H9 (cell line): ENCODE measurements around the gene GFI1. TPM values are rescaled to one million over a fixed set of nuclear protein-coding genes. Genes with fewer than 3 reads are reported as not detected.

Experiments
- DNase-seq: peaks from one replicate; pipeline ENCODE4 v3.0.0-alpha.2; 2017
- H2AFZ ChIP-seq: one replicate; pipeline ENCODE4 v1.6.1; 2013; ENCODE audit warnings: mild to moderate bottlenecking, low read length, control low read depth, moderate library complexity
- H2AK5ac ChIP-seq: 2 replicates; pipeline ENCODE4 v1.6.1; 2013; ENCODE audit warnings: low read length, control low read depth, mixed read lengths; ENCODE audit not compliant: insufficient read length
- H2BK120ac ChIP-seq: one replicate; pipeline ENCODE4 v1.6.1; 2013; ENCODE audit warnings: low read depth, mild to moderate bottlenecking, low read length, control low read depth, inconsistent platforms; ENCODE audit not compliant: poor library complexity, severe bottlenecking
- H2BK12ac ChIP-seq: 2 replicates; pipeline ENCODE4 v1.6.1; 2013; ENCODE audit warnings: low read length, control low read depth, mixed read lengths, low read depth; ENCODE audit not compliant: insufficient read length
- H2BK15ac ChIP-seq: 2 replicates; pipeline ENCODE4 v1.6.1; 2013; ENCODE audit warnings: low read depth, low read length, control low read depth
- H2BK20ac ChIP-seq: one replicate; pipeline ENCODE4 v1.6.1; 2013; ENCODE audit warnings: low read depth, mild to moderate bottlenecking, low read length, control low read depth, inconsistent platforms; ENCODE audit not compliant: poor library complexity, severe bottlenecking
- H2BK5ac ChIP-seq: 2 replicates; pipeline ENCODE4 v1.6.1; 2013; ENCODE audit warnings: low read length, control low read depth, mixed read lengths; ENCODE audit not compliant: insufficient read length
- H3K14ac ChIP-seq: 2 replicates; pipeline ENCODE4 v1.6.1; 2013; ENCODE audit warnings: low read length, control low read depth; ENCODE audit not compliant: insufficient read depth
- H3K18ac ChIP-seq: 2 replicates; pipeline ENCODE4 v1.6.1; 2013; ENCODE audit warnings: low read depth, mild to moderate bottlenecking, mixed read lengths, low read length, control low read depth; ENCODE audit not compliant: insufficient read length
- H3K23ac ChIP-seq: 2 replicates; pipeline ENCODE4 v1.6.1; 2013; ENCODE audit warnings: low read length, control low read depth, mixed read lengths, low read depth; ENCODE audit not compliant: insufficient read length
- H3K23me2 ChIP-seq: 2 replicates; pipeline ENCODE4 v1.6.1; 2013; ENCODE audit warnings: low read depth, mild to moderate bottlenecking, mixed read lengths, low read length, control low read depth; ENCODE audit not compliant: insufficient read length, poor library complexity, severe bottlenecking
- H3K27ac ChIP-seq: 2 replicates; pipeline ENCODE4 v1.5.1; 2013; ENCODE audit warnings: low read length, control low read depth, mixed read lengths, low read depth; ENCODE audit not compliant: insufficient read length
- H3K27me3 ChIP-seq: 2 replicates; pipeline ENCODE4 v1.6.1; 2013; ENCODE audit warnings: low read length, control low read depth, inconsistent platforms; ENCODE audit not compliant: insufficient read depth
- H3K4ac ChIP-seq: 2 replicates; pipeline ENCODE4 v1.6.1; 2013; ENCODE audit warnings: low read depth, mild to moderate bottlenecking, control low read depth, inconsistent platforms, low read length, moderate library complexity
- H3K4me1 ChIP-seq: 2 replicates; pipeline ENCODE4 v1.6.1; 2013; ENCODE audit warnings: low read length, control low read depth, inconsistent platforms; ENCODE audit not compliant: insufficient read depth
- H3K4me2 ChIP-seq: 2 replicates; pipeline ENCODE4 v1.6.1; 2013; ENCODE audit warnings: low read length, control low read depth, mixed read lengths; ENCODE audit not compliant: insufficient read length, insufficient read depth
- H3K56ac ChIP-seq: 2 replicates; pipeline ENCODE4 v1.6.1; 2013; ENCODE audit warnings: low read depth, mild to moderate bottlenecking, mixed read lengths, low read length, control low read depth; ENCODE audit not compliant: insufficient read length
- H3K79me1 ChIP-seq: 2 replicates; pipeline ENCODE4 v1.6.1; 2013; ENCODE audit warnings: low read depth, mild to moderate bottlenecking, moderate library complexity, low read length, control low read depth, inconsistent platforms; ENCODE audit not compliant: insufficient read depth, poor library complexity, severe bottlenecking
- H3K79me2 ChIP-seq: 2 replicates; pipeline ENCODE4 v1.6.1; 2013; ENCODE audit warnings: low read length, control low read depth, inconsistent platforms; ENCODE audit not compliant: insufficient read depth
- H3K9ac ChIP-seq: 2 replicates; pipeline ENCODE4 v1.6.1; 2013; ENCODE audit warnings: low read length, control low read depth, mixed read lengths; ENCODE audit not compliant: insufficient read length; ENCODE audit errors: extremely low read depth
- H3K9me3 ChIP-seq: one replicate; pipeline ENCODE4 v1.6.1; 2013; ENCODE audit warnings: low read depth, low read length, inconsistent platforms; ENCODE audit not compliant: control insufficient read depth
- H3T11ph ChIP-seq: one replicate; pipeline ENCODE4 v1.6.1; 2013; ENCODE audit warnings: mild to moderate bottlenecking, low read length, control low read depth, inconsistent platforms
- H4K20me1 ChIP-seq: one replicate; pipeline ENCODE4 v1.6.1; 2013; ENCODE audit not compliant: control insufficient read depth, insufficient read length, insufficient read depth
- H4K5ac ChIP-seq: 2 replicates; pipeline ENCODE4 v1.6.1; 2013; ENCODE audit warnings: low read depth, mild to moderate bottlenecking, mixed read lengths, low read length, control low read depth; ENCODE audit not compliant: insufficient read length
- H4K8ac ChIP-seq: replicated peaks from 2 replicates; pipeline ENCODE4 v1.6.1; 2013; ENCODE audit warnings: low read length, control low read depth, mixed read lengths, low read depth; ENCODE audit not compliant: insufficient read length
- H4K91ac ChIP-seq: 2 replicates; pipeline ENCODE4 v1.6.1; 2013; ENCODE audit warnings: low read depth, mild to moderate bottlenecking, moderate library complexity, mixed read lengths, low read length, control low read depth; ENCODE audit not compliant: insufficient read length
- H3K27ac Mint-ChIP-seq, 3 experiments: 2 replicates in 2 of 3; 3 replicates in 1 of 3; pipeline ENCODE4 v1.8.0; 2020 to 2021; ENCODE audit warnings: mixed read lengths in 3 of 3, mild to moderate bottlenecking in 1 of 3, moderate library complexity in 1 of 3
- H3K27me3 Mint-ChIP-seq: 2 replicates; pipeline ENCODE4 v1.8.0; 2021; ENCODE audit warnings: low read depth, mild to moderate bottlenecking, moderate library complexity, mixed read lengths
- H3K36me3 Mint-ChIP-seq, 3 experiments: 2 replicates in 2 of 3; 3 replicates in 1 of 3; pipeline ENCODE4 v1.8.0; 2020 to 2021; ENCODE audit warnings: low read depth in 3 of 3, mixed read lengths in 3 of 3; ENCODE audit not compliant: insufficient read depth in 1 of 3
- H3K4me1 Mint-ChIP-seq, 2 experiments: 2 replicates each; pipeline ENCODE4 v1.8.0; 2020; ENCODE audit warnings: mixed read lengths in 2 of 2
- H3K4me3 Mint-ChIP-seq, 2 experiments: 2 replicates in 1 of 2; 3 replicates in 1 of 2; pipeline ENCODE4 v1.8.0; 2020 to 2021; ENCODE audit warnings: mild to moderate bottlenecking in 2 of 2, mixed read lengths in 2 of 2, moderate library complexity in 1 of 2
- H3K9me3 Mint-ChIP-seq, 2 experiments: 2 replicates in 1 of 2; 3 replicates in 1 of 2; pipeline ENCODE4 v1.8.0; 2020; ENCODE audit warnings: mild to moderate bottlenecking in 2 of 2, mixed read lengths in 2 of 2, moderate library complexity in 1 of 2
- WGBS: extraction: QIAGEN DNeasy Blood & Tissue Kit; methylation state at CpG from one replicate; pipeline ENCODE4 v1.1.7; 2013; ENCODE audit warnings: missing lambda C conversion rate, low lambda C conversion rate, mixed read lengths; ENCODE audit not compliant: insufficient read length; ENCODE audit errors: extremely low coverage; 5-methylcytosine and 5-hydroxymethylcytosine counted together
- total RNA-seq: library from RNA; stranded (reverse); gene quantifications from 2 replicates; pipeline ENCODE4 v1.2.1, GENCODE V29; 2021
- TF ChIP-seq, protein P1 (sequence below): fragments of 200-600 bp; sonication (generic); conservative IDR thresholded peaks from 3 replicates; pipeline ENCODE4 v1.8.0; 2021; ENCODE audit warnings: antibody characterized with exemption, mild to moderate bottlenecking

GFI1 gene
- total RNA-seq, 1 experiment from 2014 or later: 0.11 TPM

DNA sequence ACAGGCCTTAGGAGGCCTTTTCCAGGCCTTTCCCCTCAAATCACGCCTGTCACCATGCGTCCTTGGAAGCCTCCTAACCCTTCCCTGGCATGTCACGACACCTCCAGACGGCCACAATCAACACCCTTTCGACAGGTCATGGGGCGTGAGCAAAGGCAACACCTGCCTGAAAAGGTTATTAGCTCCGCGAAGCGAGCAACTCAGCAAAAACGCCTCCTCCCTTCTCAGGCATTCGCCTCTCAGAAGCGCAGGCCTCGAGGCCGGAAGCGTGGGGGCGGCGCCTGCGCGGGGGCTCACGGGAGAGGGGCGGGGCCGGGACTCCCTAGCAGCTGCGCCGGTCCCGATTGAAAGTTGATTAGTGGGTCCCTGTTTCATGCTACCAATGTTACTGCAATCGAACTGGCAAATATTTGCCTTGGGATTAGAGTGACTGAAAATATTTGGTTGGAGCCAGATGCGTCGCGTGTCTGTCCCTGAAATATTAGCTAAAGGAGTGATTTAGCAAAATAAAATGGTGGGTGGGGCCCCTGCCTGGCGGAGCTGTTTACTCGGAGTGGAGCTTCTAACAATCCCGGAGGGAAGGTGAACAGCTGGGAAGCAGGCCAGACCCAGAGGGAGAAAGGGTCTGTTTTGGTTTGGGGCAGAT is 44.9 kb downstream of the GFI1 start:
- H2AK5ac ChIP-seq: no peak overlapping the region
- no peak overlapping the region for H2BK20ac ChIP-seq
- H2BK12ac ChIP-seq: no peak overlapping the region
- peak overlapping the region; percentile 85 for H4K5ac ChIP-seq
- peak overlapping the region; percentile 59 for H3K14ac ChIP-seq
- H2BK5ac ChIP-seq: no peak overlapping the region
- no peaks in the 10 kb centered on the region for H3K79me1 ChIP-seq
- no peak overlapping the region for H3K9ac ChIP-seq
- H4K8ac ChIP-seq: no peak overlapping the region
- H3K4me2 ChIP-seq: peak overlapping the region; percentile 18
- H3K27ac Mint-ChIP-seq: peak overlapping the region in 2 of 3 experiments; percentile 57 to 91; a peak in 3 of 7 replicates
- H2BK120ac ChIP-seq: no peak overlapping the region
- H3K23ac ChIP-seq: no peak overlapping the region
- H3K27ac ChIP-seq: peak overlapping the region; percentile 11
- H3K27me3 Mint-ChIP-seq: no peaks in the 10 kb centered on the region; the same call in 1 of the 2 replicates
- no peaks in the 10 kb centered on the region for H3K4me1 ChIP-seq
- TF ChIP-seq, protein P1, sequence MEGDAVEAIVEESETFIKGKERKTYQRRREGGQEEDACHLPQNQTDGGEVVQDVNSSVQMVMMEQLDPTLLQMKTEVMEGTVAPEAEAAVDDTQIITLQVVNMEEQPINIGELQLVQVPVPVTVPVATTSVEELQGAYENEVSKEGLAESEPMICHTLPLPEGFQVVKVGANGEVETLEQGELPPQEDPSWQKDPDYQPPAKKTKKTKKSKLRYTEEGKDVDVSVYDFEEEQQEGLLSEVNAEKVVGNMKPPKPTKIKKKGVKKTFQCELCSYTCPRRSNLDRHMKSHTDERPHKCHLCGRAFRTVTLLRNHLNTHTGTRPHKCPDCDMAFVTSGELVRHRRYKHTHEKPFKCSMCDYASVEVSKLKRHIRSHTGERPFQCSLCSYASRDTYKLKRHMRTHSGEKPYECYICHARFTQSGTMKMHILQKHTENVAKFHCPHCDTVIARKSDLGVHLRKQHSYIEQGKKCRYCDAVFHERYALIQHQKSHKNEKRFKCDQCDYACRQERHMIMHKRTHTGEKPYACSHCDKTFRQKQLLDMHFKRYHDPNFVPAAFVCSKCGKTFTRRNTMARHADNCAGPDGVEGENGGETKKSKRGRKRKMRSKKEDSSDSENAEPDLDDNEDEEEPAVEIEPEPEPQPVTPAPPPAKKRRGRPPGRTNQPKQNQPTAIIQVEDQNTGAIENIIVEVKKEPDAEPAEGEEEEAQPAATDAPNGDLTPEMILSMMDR: no peak
- no peaks in the 10 kb centered on the region for H4K20me1 ChIP-seq
- H3K23me2 ChIP-seq: no peaks in the 10 kb centered on the region
- H3K4ac ChIP-seq: no peak overlapping the region
- H3K27me3 ChIP-seq: no peaks in the 10 kb centered on the region
- peak overlapping the region; percentile 36 to 57; a peak in 3 of 5 replicates for H3K4me3 Mint-ChIP-seq
- peak; percentile 82 for DNase-seq
- no peak overlapping the region for H2BK15ac ChIP-seq
- peak overlapping the region; percentile 63 for H3T11ph ChIP-seq
- peak overlapping the region; percentile 65 for H3K18ac ChIP-seq
- no peaks in the 10 kb centered on the region for H3K79me2 ChIP-seq
- peaks cover 2 to 4% (median 2%) of the 10 kb centered on the region in 3 experiments; a peak in 4 of 7 replicates for H3K36me3 Mint-ChIP-seq
- H3K4me1 Mint-ChIP-seq: peaks cover 12 to 15% of the 10 kb centered on the region in 2 experiments
- H3K9me3 Mint-ChIP-seq: peaks cover 4 to 6% of the 10 kb centered on the region in 2 experiments
- no CpG with 5 or more reads among the region's 32 CpGs for WGBS
- H3K56ac ChIP-seq: no peak overlapping the region
- no peak overlapping the region for H4K91ac ChIP-seq
- no peaks in the 10 kb centered on the region for H3K9me3 ChIP-seq
- peak overlapping the region; percentile 79 for H2AFZ ChIP-seq
